IMR-90 (cell line): ENCODE data around the gene RIIAD1.

ENCODE experiments used
- BHLHE40 ChIP-seq: fragments of 150-350 bp; IDR thresholded peaks from 2 replicates; pipeline ENCODE4 v1.6.1; 2016; ENCODE audit warnings: mild to moderate bottlenecking, low read depth, low read length
- CTCF ChIP-seq: conservative IDR thresholded peaks from 2 replicates; pipeline ENCODE4 v1.5.1; 2012; ENCODE audit warnings: mild to moderate bottlenecking, low read depth, low read length, improper control_type of control experiment
- MAFK ChIP-seq: IDR thresholded peaks from 2 replicates; pipeline ENCODE4 v1.6.1; 2012; ENCODE audit warnings: low read depth, low read length, improper control_type of control experiment
- MXI1 ChIP-seq: IDR thresholded peaks from 2 replicates; pipeline ENCODE4 v1.6.1; 2012; ENCODE audit warnings: low read depth, mild to moderate bottlenecking, low read length, moderate library complexity, borderline replicate concordance
- NFE2L2 ChIP-seq: fragments of 150-350 bp; IDR thresholded peaks from 2 replicates; pipeline ENCODE4 v1.6.1; 2016; ENCODE audit warnings: low read depth, mild to moderate bottlenecking, low read length
- POLR2A ChIP-seq: IDR thresholded peaks from 2 replicates; pipeline ENCODE4 v1.6.1; 2012; ENCODE audit warnings: mild to moderate bottlenecking, low read depth, low read length
- USF2 ChIP-seq: fragments of 150-350 bp; IDR thresholded peaks from 2 replicates; pipeline ENCODE4 v1.6.1; 2017; ENCODE audit warnings: mild to moderate bottlenecking, antibody characterized with exemption, low read length, low read depth

GRCh38 chr1:151716405-151716762 is 4.9 kb upstream of the RIIAD1 start:
- TF ChIP-seq CTCF (no peak), POLR2A (no peak), USF2 (no peak), NFE2L2 (no peak), BHLHE40 (no peak), MXI1 (no peak), MAFK (no peak)
